Right lung (tissue), 5 donors: ENCODE measurements around the gene SNRPA1. TPM values are rescaled to one million over a fixed set of nuclear protein-coding genes. Genes with fewer than 3 reads are reported as not detected.
"Not testable (repeated sequence)": the region's sequence is repeated elsewhere in the genome, so short reads cannot be mapped to it uniquely, and the experiment has no call there.

Source experiments
- DNase-seq, 2 donors: peaks; one replicate each; pipeline ENCODE4 v3.0.0-alpha.2; 2013
- polyA plus RNA-seq, 5 donors: library from polyadenylated mRNA; unstranded; fragments of 120-200 nt; gene quantifications; one replicate each; pipeline versions ENCODE4 v1.2.1 to v1.2.3, GENCODE V29; 2013; ENCODE audit warnings: inconsistent platforms in 1 of 5, low replicate concordance in 1 of 5; ENCODE audit not compliant: insufficient read length in 5 of 5, insufficient read depth in 1 of 5

Gene SNRPA1
- polyA plus RNA-seq, 5 donors, result 52.8 to 75.7 (median 59.7) TPM

DNA sequence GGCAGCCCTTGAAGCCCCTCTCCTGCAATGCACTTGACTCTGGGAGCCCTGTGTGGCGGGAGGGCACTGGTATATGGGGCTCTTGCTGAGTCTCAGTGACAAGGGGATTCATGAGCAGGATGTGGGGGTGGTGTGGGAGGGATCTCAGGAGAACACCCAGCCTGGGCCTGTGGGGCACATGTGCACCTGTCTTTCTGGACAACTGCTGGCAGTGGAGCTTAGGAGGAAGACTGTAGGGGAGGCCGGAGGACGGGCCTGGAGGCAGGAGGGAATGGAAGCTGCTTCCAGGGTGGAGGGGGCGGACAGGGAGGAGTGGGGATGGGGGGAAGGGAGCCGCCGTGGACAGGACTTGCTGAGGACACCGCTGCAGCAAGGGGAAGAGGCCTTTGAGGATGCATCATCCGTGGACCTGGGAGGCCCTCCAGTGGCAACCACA lies 10.8 kb upstream of the SNRPA1 start:
- DNase-seq, result no peak

DNA sequence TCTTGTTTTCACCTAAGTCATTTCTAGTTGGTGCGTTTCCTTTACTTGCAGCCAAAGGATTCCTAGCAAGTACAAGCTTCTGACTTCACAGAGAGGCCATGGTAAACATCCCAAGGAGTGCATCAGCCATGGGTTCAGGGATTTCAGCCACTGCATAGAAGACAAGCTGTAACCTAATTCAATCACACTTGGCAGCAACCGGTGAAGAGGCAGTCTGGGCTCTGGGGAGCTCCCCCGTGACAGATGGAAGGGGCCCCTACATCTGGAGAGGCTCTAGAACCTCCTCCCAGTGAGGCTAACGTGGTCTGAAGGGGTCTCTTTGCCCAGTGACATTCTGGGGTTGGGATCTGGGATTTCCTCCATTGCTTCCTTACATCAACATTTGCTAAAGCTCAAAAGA lies 8.4 kb upstream of the SNRPA1 start:
- DNase-seq, result no peak

DNA sequence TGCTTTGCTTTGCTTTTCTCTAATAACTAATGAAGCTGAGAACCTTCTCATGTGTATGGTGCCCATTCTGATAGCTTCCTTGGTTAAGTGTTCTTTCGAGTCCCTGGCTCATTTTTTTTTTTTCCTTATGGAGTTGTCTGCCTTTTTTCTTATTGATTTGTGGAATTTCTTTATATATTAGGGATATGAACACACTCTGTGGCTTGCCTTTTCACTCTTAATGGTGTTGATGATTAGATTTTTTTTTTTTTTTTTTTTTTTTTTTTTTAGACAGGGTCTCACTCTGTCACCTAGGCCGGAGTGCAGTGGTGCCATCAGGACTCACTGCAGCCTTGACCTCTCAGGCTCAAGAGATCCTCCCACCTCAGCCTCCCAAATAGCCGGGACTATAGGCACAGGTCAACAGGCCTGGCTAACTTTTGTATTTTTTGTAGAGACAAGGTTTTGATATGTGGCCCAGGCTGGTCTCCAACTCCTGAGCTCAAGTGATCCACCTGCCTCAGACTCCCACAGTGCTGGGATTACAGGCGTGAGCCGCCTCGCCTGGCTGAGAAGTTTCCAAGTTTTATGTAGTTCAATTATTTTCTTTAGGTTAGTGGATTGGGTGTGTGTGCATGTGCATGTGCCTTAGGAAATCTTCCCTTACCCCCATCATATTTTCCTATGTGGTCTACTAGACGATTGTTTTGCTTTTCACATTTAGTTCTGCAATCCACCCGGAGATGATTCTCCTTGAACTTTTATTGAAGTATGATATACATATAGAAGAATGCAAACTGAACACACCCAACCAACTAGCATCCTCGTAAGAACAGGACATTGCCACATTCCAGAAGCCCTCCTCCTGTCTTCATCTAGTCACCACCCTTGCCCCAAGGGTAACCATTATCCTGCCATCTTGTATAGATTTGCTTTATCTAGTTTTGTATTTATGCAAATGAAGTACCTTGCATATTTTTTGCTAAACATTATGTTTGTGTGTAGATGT lies 1.7 kb upstream of the SNRPA1 start:
- DNase-seq, result no peak

GRCh38 chr15:101295607-101296161 lies 636 bp upstream of the SNRPA1 start:
- peak; percentile 31 to 36 for DNase-seq

- no peak for DNase-seq
Observed at GRCh38 chr15:101293122-101293521, 1.9 kb downstream of the SNRPA1 start.

GRCh38 chr15:101288905-101289513 lies 6.0 kb downstream of the SNRPA1 start:
- no peak for DNase-seq

DNA sequence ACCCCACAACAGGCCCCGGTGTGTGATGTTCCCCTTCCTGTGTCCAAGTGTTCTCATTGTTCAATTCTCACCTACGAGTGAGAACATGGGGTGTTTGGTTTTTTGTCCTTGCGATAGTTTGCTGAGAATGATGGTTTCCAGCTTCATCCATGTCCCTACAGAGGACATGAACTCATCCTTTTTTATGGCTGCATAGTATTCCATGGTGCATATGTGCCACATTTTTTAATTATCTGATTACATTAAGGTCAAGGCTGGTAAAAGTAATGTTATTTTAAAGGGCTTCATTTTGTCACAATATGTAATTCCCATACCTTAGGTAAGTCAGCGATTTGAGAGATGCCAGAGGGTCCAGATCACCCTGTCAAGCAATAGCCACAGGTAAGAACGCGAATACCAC lies 7.7 kb downstream of the SNRPA1 start:
- not testable (repeated sequence) for DNase-seq

DNA sequence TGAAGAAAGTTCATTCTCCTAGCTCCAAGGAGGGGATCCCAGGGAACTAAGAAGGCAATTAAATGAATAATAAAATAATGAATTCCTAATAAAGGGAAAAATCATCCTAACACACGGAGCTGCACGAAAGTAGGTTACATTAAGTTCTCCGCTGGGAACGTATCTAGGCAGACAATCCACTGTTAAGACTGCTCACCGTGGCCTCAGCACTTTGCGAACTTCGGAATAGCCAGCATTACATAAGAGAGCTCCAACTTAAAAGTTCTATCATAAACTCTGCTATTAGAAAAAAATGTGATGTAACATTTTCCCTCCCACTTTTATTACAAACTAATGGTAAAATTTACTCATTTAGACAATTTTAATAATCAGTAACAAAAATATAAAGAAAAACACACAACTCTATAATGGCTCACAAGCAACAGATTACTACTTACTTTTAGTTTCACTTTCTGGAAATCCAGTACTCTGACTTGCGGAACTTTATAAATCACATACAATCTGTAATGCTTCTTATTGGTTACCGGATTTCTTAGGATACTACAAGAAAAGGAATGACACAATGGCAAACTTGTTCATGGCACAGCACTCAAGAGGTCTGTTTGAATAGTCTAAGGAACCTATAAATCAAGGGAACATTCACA lies 8.5 kb downstream of the SNRPA1 start:
- no peak for DNase-seq

GRCh38 chr15:101283931-101284330 lies 11.1 kb downstream of the SNRPA1 start:
- DNase-seq, result no peak

- no peak for DNase-seq
Observed at GRCh38 chr15:101280007-101280406, 15.0 kb downstream of the SNRPA1 start.

GRCh38 chr15:101277943-101278564 lies 17.0 kb downstream of the SNRPA1 start:
- DNase-seq, result no peak

DNA sequence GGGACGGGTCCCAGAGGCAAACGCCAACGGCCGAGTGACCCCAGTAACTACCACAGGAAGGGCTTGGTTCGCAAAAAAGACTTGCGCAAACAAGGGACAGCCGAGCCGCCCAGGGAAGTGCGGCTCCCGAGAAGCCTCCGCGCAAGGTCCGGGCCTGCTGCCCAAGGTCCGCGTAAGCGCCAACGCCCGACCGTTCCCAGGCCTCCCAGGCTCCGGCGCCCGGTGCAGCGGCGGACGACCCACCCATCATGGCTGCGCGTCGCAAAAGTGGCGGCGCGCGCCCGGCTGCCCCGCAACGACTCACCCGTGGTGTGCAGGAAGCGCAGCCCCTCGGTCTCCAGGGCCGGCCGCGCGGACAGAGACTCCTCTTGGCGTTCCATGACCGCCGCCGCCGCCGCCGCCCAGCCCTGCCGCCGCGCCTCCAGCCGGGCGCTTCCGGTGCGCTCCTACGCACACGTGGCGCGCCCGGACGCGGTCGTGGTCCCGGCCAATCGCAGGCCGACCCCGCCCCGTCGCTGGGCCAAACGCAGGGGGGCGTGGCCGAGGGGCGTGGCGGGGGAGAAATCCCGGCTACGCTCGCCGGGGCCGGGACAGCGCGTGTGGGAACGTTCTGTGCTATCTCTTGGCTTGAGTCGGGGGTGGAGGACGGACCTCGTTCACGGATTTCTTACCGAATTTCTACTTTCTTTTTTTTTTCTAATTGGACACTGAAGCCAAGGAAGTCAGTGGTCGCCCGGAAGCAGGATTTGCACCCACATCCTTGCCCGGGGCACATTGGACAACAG lies 17.8 kb downstream of the SNRPA1 start, which contains the start of gene SELENOS:
Gene SELENOS (minus strand): TSS at position 448 of the 785 bp plus-strand sequence. CDS start 68 bp downstream, at position 380.
- DNase-seq, result peak; percentile 89 to 92

- no peak for DNase-seq
Observed at GRCh38 chr15:101276501-101277037, 18.5 kb downstream of the SNRPA1 start.

DNA sequence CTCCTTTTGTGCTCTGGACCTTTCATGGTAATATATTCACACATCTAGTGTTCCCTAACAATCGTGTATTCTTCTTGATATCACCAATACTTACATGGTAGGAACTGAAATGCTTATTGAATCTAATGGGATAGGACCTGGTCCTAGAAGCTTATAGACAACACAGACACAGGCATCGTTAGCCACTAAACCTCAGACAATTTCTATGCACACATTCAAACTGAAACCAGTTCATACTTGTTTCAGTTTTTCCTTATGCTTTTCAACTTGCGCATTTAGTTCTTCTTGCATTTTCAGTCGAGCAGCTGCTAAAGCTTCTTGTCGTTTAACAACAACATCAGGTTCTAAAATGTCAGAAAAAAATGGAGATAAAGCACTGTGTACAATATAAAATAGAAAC lies 20.0 kb downstream of the SNRPA1 start:
- DNase-seq, result no peak

DNA sequence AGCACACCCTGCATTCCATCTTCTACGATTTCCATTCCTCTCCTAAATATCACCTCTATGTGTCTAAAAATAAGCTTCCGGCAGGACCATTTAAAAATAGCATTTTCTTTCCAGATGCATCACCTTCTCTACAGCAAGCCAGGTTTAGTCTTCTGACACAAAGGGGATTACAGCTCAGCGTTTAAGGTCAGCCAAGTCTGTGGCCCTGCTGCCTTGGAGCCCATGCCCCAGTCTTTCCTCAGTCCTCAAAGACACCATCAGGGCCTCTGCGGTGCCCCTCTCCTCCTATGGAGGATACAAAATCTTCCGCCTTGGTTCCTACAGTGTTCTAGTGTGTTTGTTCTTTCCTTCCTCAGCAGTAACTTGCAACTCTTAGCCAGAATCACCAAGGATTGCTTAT lies 21.5 kb downstream of the SNRPA1 start:
- no peak for DNase-seq

DNA sequence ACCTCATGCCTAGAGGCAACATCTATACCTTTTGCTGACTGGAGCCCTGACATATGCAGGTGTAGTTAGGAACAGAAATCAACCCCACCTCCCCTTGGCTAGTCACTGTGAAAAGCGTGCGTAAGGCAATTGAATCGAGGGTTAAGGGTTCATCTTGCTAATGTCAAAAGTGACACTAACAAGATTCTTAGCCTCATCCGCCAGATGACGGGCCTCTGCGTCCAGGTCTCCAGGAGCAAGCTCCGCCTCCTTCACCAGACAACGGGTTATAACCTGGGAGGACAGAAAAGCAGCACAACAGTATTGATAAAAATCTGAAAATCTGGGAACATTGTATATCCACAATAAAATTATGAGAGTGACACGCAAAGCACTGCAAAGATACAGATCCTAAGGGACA lies 22.5 kb downstream of the SNRPA1 start:
- no peak for DNase-seq

GRCh38 chr15:101269479-101270223 lies 25.4 kb downstream of the SNRPA1 start:
- no peak for DNase-seq

GRCh38 chr15:101267320-101268104 lies 27.5 kb downstream of the SNRPA1 start:
- no peak for DNase-seq

- no peak for DNase-seq
Observed at GRCh38 chr15:101266787-101267186, 28.3 kb downstream of the SNRPA1 start.
